ENCODE data around the gene MRI1. TPM values are rescaled to one million over a fixed set of nuclear protein-coding genes. Genes with fewer than 3 reads are reported as not detected.
"Not testable (repeated sequence)": the region's sequence is repeated elsewhere in the genome, so short reads cannot be mapped to it uniquely, and the experiment has no call there.

Gene MRI1
- polyA plus RNA-seq, 3 donors = 3.8 to 48.9 (median 4.4) TPM

- Histone ChIP-seq H3K4me1 (ENCODE audit: control insufficient read depth in 1 of 2, insufficient read depth in 2 of 2, low read length in 2 of 2) (peaks cover 9 to 12% of the 10 kb centered on the region in 2 donors), H4K20me1 (ENCODE audit: insufficient read depth, low read length) (peaks cover 16% of the 10 kb centered on the region), H3K9me3 (replicated peaks in 1 of 2; ENCODE audit: control insufficient read depth in 1 of 2, insufficient read depth in 1 of 2, low read length in 2 of 2) (no peaks in the 10 kb centered on the region), H3K4me3 (replicated peaks in 1 of 3; ENCODE audit: low read depth in 2 of 3, low read length in 3 of 3) (no peak overlapping the region), H3K27me3 (ENCODE audit: control insufficient read depth in 2 of 2, insufficient read depth in 2 of 2, low read length in 2 of 2) (no peaks in the 10 kb centered on the region), H2AFZ (ENCODE audit: insufficient read depth, low read depth, low read length, poor library complexity, severe bottlenecking) (no peak overlapping the region), H3K36me3 (replicated peaks in 1 of 2; ENCODE audit: control insufficient read depth in 1 of 2, insufficient read depth in 2 of 2, low read length in 2 of 2) (peaks cover 20 to 29% of the 10 kb centered on the region in 2 donors), H3K4me2 (replicated peaks; ENCODE audit: extremely low read depth, low read length, poor library complexity, severe bottlenecking) (no peak overlapping the region), H3K27ac (ENCODE audit: low read depth in 1 of 2, low read length in 2 of 2) (no peak overlapping the region), H3K9ac (ENCODE audit: insufficient read depth, low read length, poor library complexity, severe bottlenecking) (no peak overlapping the region), H3K79me2 (ENCODE audit: insufficient read depth, low read length) (peaks cover 23% of the 10 kb centered on the region)
- H3K27me3 Mint-ChIP-seq (ENCODE audit: low read depth in 3 of 3) = peaks cover 0 to 3% (median 2%) of the 10 kb centered on the region in 3 donors
- H3K4me1 Mint-ChIP-seq = peaks cover 23% of the 10 kb centered on the region
- H3K36me3 Mint-ChIP-seq = peaks cover 32 to 36% of the 10 kb centered on the region in 2 donors
- DNase-seq = no peak
- peak overlapping the region in 1 of 7 donors; percentile 38 for H3K27ac Mint-ChIP-seq
- intact Hi-C loops (cut with micrococcal nuclease) = no loop called here
- no peak overlapping the region for H3K4me3 Mint-ChIP-seq
- 98% methylated on average over 8 of the region's 9 CpGs for whole genome bisulfite sequencing (ENCODE audit: insufficient coverage)
- H3K9me3 Mint-ChIP-seq = peaks cover 0 to 3% (median 0%) of the 10 kb centered on the region in 7 donors
- no peak for TF ChIP-seq CTCF (IDR thresholded peaks at IDR 0.05)
Measured at GRCh38 chr19:13778398-13778797, 14.1 kb downstream of the MRI1 start.

GRCh38 chr19:13778847-13779246 is 14.5 kb downstream of the MRI1 start:
- peaks cover 0 to 3% (median 0%) of the 10 kb centered on the region in 7 donors for H3K9me3 Mint-ChIP-seq
- H3K4me2 ChIP-seq (replicated peaks; ENCODE audit: extremely low read depth, low read length, poor library complexity, severe bottlenecking) = no peak overlapping the region
- peaks cover 23% of the 10 kb centered on the region for H3K79me2 ChIP-seq (ENCODE audit: insufficient read depth, low read length)
- H3K4me1 ChIP-seq (ENCODE audit: control insufficient read depth in 1 of 2, insufficient read depth in 2 of 2, low read length in 2 of 2) = peaks cover 9 to 12% of the 10 kb centered on the region in 2 donors
- 74% methylated on average over 4 of the region's 6 CpGs for WGBS (ENCODE audit: insufficient coverage)
- no peak overlapping the region for H3K4me3 Mint-ChIP-seq
- H3K27ac Mint-ChIP-seq = peak overlapping the region in 1 of 7 donors; percentile 7
- H3K27me3 ChIP-seq (ENCODE audit: control insufficient read depth in 2 of 2, insufficient read depth in 2 of 2, low read length in 2 of 2) = no peaks in the 10 kb centered on the region
- TF ChIP-seq CTCF (IDR thresholded peaks at IDR 0.05) = no peak
- H4K20me1 ChIP-seq (ENCODE audit: insufficient read depth, low read length) = peaks cover 16% of the 10 kb centered on the region
- H2AFZ ChIP-seq (ENCODE audit: insufficient read depth, low read depth, low read length, poor library complexity, severe bottlenecking) = no peak overlapping the region
- H3K9ac ChIP-seq (ENCODE audit: insufficient read depth, low read length, poor library complexity, severe bottlenecking) = no peak overlapping the region
- H3K9me3 ChIP-seq (replicated peaks in 1 of 2; ENCODE audit: control insufficient read depth in 1 of 2, insufficient read depth in 1 of 2, low read length in 2 of 2) = no peaks in the 10 kb centered on the region
- H3K4me1 Mint-ChIP-seq = peaks cover 23% of the 10 kb centered on the region
- intact Hi-C loops (cut with micrococcal nuclease) = no loop called here
- peaks cover 0 to 3% (median 2%) of the 10 kb centered on the region in 3 donors for H3K27me3 Mint-ChIP-seq (ENCODE audit: low read depth in 3 of 3)
- H3K4me3 ChIP-seq (replicated peaks in 1 of 3; ENCODE audit: low read depth in 2 of 3, low read length in 3 of 3) = no peak overlapping the region
- no peak overlapping the region for H3K27ac ChIP-seq (ENCODE audit: low read depth in 1 of 2, low read length in 2 of 2)
- DNase-seq = no peak
- peaks cover 20 to 29% of the 10 kb centered on the region in 2 donors for H3K36me3 ChIP-seq (replicated peaks in 1 of 2; ENCODE audit: control insufficient read depth in 1 of 2, insufficient read depth in 2 of 2, low read length in 2 of 2)
- peaks cover 32 to 36% of the 10 kb centered on the region in 2 donors for H3K36me3 Mint-ChIP-seq

GRCh38 chr19:13779794-13780193 is 15.5 kb downstream of the MRI1 start:
- H2AFZ ChIP-seq (ENCODE audit: insufficient read depth, low read depth, low read length, poor library complexity, severe bottlenecking); H3K4me2 ChIP-seq (replicated peaks; ENCODE audit: extremely low read depth, low read length, poor library complexity, severe bottlenecking); H3K9me3 ChIP-seq (replicated peaks in 1 of 2; ENCODE audit: control insufficient read depth in 1 of 2, insufficient read depth in 1 of 2, low read length in 2 of 2); H3K27me3 Mint-ChIP-seq (ENCODE audit: low read depth in 3 of 3); H3K27me3 ChIP-seq (ENCODE audit: control insufficient read depth in 2 of 2, insufficient read depth in 2 of 2, low read length in 2 of 2); DNase-seq; H3K4me3 Mint-ChIP-seq; H3K27ac ChIP-seq (ENCODE audit: low read depth in 1 of 2, low read length in 2 of 2); H3K9ac ChIP-seq (ENCODE audit: insufficient read depth, low read length, poor library complexity, severe bottlenecking); H3K4me3 ChIP-seq (replicated peaks in 1 of 3; ENCODE audit: low read depth in 2 of 3, low read length in 3 of 3); H3K9me3 Mint-ChIP-seq: not testable (repeated sequence)
- 99% methylated on average over 7 of the region's 8 CpGs for WGBS (ENCODE audit: insufficient coverage)
- Mint-ChIP-seq H3K36me3 (peaks cover 32 to 36% of the 10 kb centered on the region in 2 donors), H3K27ac (peak overlapping the region in 1 of 7 donors; percentile 8), H3K4me1 (peaks cover 22% of the 10 kb centered on the region)
- peaks cover 8 to 13% of the 10 kb centered on the region in 2 donors for H3K4me1 ChIP-seq (ENCODE audit: control insufficient read depth in 1 of 2, insufficient read depth in 2 of 2, low read length in 2 of 2)
- peaks cover 17% of the 10 kb centered on the region for H3K79me2 ChIP-seq (ENCODE audit: insufficient read depth, low read length)
- H4K20me1 ChIP-seq (ENCODE audit: insufficient read depth, low read length) = peaks cover 15% of the 10 kb centered on the region
- peaks cover 20 to 29% of the 10 kb centered on the region in 2 donors for H3K36me3 ChIP-seq (replicated peaks in 1 of 2; ENCODE audit: control insufficient read depth in 1 of 2, insufficient read depth in 2 of 2, low read length in 2 of 2)
- intact Hi-C loops (cut with micrococcal nuclease) = loop anchor here in 1 of 2 donors (5.0 kb wide), 1 partner anchor 88 kb away; no protein-coding TSS in a partner anchor
